ENCODE results near the gene EXOC2.
A peak's percentile ranks its signal among the peaks of the same experiment; 100 is the strongest.

DNA sequence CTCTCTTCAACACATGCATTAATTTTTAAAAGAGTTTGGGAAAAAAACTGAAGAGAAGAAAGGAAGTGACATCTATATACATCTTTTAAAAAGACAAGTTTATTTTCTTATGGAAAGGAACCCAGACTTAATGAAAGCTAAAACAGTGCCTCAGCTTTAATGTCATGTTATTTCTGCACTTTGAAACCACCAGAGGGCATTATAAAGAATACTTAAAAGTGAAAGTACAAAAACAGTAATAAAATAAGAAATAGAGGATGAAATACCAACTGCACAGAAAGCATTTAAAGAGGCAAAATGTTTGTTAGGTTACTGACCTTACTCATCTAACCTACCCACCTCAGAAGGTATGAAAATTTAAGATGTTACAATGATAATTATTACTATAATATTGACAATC lies 134.8 kb downstream of the EXOC2 start:
- TF ChIP-seq, protein P1, sequence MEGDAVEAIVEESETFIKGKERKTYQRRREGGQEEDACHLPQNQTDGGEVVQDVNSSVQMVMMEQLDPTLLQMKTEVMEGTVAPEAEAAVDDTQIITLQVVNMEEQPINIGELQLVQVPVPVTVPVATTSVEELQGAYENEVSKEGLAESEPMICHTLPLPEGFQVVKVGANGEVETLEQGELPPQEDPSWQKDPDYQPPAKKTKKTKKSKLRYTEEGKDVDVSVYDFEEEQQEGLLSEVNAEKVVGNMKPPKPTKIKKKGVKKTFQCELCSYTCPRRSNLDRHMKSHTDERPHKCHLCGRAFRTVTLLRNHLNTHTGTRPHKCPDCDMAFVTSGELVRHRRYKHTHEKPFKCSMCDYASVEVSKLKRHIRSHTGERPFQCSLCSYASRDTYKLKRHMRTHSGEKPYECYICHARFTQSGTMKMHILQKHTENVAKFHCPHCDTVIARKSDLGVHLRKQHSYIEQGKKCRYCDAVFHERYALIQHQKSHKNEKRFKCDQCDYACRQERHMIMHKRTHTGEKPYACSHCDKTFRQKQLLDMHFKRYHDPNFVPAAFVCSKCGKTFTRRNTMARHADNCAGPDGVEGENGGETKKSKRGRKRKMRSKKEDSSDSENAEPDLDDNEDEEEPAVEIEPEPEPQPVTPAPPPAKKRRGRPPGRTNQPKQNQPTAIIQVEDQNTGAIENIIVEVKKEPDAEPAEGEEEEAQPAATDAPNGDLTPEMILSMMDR (optimal IDR thresholded peaks at IDR 0.05 in 1 of 3, IDR thresholded peaks at IDR 0.05 in 1 of 3, conservative IDR thresholded peaks at IDR 0.05 in 1 of 3; ENCODE audit: extremely low read depth in 1 of 3, insufficient read depth in 2 of 3, low read length in 3 of 3): peak in 1 of 3 experiments; percentile 2
- TF ChIP-seq EZH2 (IDR thresholded peaks at IDR 0.05; ENCODE audit: low read length): no peak

Data from keratinocyte (primary cell).